GM21423 (cell line): ENCODE results near the gene WDR37.
"Not testable (repeated sequence)": the region's sequence is repeated elsewhere in the genome, so short reads cannot be mapped to it uniquely, and the experiment has no call there.

Experiments used
- ATAC-seq: cut with Tn5 transposase; IDR thresholded peaks from one replicate; pipeline ENCODE4 v1.9.1; 2021; ENCODE audit warnings: mild to moderate bottlenecking, moderate library complexity; ENCODE audit not compliant: unreplicated experiment

The WDR37 gene, protein sequence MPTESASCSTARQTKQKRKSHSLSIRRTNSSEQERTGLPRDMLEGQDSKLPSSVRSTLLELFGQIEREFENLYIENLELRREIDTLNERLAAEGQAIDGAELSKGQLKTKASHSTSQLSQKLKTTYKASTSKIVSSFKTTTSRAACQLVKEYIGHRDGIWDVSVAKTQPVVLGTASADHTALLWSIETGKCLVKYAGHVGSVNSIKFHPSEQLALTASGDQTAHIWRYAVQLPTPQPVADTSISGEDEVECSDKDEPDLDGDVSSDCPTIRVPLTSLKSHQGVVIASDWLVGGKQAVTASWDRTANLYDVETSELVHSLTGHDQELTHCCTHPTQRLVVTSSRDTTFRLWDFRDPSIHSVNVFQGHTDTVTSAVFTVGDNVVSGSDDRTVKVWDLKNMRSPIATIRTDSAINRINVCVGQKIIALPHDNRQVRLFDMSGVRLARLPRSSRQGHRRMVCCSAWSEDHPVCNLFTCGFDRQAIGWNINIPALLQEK

GRCh38 chr10:1056326-1057105, at the start of gene WDR37:
Gene WDR37, plus strand, starts transcription at chr10:1056385. Its CDS starts 15,771 bp downstream, at chr10:1072156.
- ATAC-seq: peak; percentile 91

DNA sequence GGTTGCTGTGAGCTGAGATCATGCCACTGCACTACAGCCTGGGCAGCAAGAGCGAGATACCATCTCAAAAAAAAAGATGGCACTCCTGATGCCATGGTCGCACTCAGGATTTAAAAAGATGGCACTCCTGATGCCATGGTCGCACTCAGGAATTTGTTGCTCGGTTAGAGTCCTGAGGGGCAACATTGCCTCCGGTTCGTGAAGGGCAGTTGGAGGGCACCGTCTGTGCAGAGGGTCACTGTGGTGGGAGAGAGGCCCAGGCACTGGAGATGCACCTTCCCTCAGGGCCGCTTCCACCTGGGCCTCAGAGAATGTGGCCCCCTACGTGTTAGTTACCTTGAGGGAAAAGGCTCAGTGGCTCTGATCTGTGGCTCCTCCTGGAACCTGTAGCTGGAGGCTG, 49.6 kb upstream of the WDR37 start:
- ATAC-seq: no peak

- no peak for ATAC-seq
These were observed 48.6 kb upstream of the WDR37 start for GRCh38 chr10:1007583-1007982.

DNA sequence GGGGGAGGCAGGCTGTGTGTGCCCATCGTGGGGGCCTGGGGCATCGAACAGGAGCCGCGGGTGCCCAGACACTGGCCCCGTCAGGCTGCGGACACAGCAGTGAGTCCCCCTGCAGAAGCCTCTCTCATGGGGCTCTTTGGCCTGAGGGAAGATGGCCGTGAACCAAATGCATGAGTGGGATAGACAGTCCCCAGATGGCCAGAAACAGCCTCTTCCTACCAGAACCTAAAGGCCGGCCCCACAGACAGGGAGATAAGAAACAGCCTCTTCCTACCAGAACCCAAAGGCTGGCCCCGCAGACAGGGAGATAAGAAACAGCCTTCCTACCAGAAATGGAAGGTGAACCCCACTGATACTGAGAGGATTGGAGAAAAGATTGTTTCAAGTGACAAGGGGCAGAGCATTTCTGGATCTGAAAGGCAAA, 47.1 kb upstream of the WDR37 start:
- ATAC-seq: no peak

GRCh38 chr10:1009947-1010346, 46.2 kb upstream of the WDR37 start:
- not testable (repeated sequence) for ATAC-seq

DNA sequence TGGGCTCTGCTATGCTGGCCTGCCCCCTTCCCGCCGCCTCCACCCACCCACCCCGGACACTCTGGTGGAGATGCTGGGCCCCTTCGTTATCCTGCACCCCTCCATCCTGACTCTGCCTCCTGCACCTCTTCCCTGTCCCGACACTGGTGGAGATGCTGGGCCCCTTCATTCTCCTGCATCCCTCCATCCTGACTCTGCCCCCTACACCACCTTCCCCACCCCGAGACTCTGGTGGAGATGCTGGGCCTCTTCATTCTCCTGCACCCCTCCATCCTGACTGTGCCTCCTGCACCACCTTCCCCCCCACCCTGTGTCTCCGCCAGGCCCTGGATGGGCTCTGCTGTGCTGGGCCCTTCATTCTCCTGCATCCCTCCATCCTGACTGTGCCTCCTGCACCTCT, 45.5 kb upstream of the WDR37 start:
- ATAC-seq: no peak

DNA sequence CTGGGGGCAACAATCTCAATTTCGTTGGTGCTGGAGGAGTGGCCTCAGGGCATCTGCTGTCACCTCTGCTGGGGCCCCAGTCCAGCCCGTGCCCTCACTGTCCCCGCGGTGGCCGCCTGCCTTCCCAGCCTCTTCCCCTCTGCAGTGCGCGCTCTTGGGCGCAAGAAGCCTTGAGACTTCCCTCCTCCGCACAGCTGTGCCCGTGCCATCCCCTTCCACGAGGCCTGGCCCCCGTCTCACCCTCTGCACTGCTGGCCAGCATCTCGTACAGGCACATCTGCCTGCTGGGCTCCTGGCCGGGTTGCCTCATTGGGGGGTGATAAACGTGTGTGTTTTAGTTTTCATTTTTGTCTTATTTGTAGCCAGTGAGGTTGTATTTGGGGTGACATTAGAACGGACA, 44.5 kb upstream of the WDR37 start:
- no peak for ATAC-seq

DNA sequence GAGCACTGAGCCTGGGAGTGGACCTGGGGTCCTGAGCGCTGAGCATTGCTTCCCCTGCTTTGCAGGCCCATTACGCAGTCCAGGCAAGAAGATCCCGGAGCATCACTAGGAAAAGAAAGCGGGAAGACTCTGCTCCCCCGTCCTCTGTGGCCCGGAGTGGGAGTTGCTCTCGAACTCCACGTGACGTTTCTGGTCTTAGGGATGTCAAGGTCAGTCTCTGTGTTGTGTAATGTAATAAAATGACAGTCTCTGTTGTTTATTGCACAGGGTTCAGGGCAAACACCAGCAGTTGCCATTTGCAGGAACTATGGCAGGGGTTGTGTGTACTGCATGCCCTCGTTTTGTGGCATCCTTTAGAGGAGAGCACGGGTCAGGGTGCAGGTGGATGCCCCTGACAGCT, 40.5 kb upstream of the WDR37 start:
- no peak for ATAC-seq

DNA sequence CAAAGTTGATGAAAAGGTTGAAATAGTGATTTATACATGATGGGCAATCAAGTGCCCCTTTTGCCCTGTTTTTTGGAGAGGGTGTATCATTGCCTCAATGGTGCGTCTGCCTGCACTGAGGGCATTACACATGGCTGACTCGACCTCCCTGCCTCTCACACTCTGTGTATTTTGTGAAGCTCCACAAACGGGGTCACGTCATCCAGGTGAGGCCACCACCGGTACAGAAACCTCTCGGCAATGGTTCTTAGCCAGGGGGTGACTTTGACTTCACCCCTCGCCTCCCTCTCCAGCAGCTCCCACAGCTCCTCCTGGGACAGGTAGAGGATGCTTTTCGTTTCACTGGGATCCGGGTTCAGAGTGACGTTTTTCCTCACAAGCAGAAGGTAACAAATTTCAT, 36.8 kb upstream of the WDR37 start:
- ATAC-seq: no peak

- ATAC-seq: no peak
These were observed 35.7 kb upstream of the WDR37 start for GRCh38 chr10:1020460-1020859.

DNA sequence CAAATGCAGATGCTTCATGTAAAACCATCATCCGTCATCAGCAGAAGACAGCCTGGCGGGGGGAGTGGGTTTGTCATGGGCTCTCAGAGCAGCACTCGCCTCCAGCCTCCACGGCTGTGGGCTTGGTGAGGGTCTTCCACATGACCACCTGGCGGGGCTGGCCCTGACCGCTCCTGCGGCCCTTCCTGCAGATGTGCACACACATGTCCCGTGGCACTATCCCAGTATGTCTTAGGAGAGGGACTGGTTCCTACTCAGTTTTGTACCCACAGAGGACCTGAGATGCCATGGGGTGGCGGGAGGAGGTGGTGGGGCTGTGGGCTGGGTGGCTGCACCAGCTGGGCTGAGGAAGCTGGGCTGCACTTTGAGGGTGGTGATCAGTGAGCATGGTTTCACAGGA, 35.2 kb upstream of the WDR37 start:
- no peak for ATAC-seq

DNA sequence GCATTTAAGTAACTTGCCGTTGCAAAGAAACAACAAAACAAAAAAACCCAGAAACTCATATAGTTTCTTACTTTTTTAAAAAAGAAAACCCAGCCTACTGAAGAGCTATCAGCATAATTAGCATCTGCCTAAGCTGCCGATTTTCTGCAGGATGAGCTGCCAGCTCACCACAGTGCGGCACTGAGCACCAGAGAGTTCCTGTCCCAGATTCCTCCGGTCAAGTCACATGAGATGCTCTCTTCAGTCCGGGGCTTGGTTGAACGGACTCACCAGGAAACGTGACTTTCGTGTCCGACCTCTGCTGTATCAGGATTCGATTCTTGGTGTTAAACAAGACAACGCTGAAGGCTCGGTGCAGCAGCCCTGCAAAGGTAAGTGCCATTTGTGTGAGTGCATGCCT, 33.8 kb upstream of the WDR37 start:
- no peak for ATAC-seq

DNA sequence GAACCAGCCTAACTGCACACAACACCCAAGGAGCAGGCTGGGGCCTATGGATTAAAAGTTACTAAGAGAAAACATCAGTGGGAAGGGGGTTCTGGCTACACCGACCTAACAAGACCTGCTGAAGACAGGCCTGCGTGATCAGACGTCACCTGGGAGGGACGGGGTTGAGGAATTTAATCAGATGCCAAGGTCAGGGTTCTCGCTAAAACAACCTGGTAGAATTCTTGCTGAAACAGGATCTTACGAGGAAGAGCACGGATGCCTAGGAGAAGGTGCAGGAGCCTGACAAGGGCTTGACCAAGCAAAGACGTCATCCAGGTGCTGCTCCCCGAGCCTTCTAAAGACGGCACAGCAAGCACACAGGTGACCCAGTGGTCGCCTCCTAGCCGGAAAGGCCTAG, 32.1 kb upstream of the WDR37 start:
- no peak for ATAC-seq

DNA sequence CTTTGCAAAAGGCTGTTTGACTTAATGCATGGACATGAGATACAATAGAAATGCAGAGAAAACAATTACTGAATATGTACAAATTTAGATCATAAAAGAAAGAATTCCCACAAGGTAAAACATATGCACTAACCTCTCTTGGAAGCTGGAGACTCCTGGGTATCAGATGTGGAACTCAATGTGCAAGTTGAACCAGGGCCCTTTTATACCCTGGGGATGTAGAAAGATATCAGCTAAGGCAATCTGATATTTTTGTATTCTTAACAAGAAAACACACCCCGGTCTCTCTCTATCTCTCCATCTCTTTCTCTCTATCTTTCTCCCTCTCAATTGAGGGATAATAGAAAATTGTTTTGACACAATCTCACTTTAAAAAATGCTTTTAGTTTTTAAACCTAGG, 30.5 kb upstream of the WDR37 start, which contains the start of gene IDI2:
Gene IDI2, minus strand, starts transcription at position 177 of the 400 bp plus-strand sequence. CDS start 1,136 bp downstream, outside the sequence.
- no peak for ATAC-seq

GRCh38 chr10:1026578-1026977, 29.6 kb upstream of the WDR37 start:
- no peak for ATAC-seq

DNA sequence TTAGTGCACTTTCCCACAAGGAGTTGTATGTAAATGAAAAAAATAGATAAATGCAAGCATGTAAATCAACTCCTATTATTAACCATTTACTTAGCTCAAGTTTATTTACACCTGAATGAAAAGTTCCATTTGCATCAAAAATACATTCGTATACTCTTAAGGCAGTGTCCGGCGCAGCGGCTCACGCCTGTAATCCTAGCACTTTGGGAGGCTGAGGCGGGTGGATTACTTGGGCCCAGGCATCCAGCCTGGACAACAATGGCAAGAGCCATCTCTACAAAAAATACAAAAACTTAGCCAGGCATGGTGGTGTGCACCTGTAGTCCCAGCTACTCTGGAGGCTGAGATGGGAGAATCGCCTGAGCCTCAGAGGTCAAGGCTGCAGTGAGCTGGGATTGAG, 26.3 kb upstream of the WDR37 start:
- ATAC-seq: no peak

DNA sequence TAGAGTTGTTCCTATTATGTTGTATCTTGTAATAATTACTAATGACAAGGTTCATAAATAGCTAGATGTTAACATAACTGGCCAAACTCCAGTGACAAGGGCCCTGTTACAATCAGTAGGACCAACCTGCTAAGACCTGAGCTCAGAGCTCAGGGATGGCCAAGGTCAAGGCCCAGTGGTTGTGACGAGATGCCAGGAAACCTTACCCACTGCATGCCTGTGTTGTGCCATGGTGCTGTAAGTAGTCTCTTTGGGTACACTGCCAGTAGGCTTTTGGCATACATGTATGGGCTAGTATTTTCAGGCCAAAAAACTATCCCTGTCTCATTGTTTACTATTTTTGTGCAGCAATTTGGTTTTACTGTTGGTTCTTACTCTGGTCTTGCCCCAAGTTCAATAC, 22.6 kb upstream of the WDR37 start:
- ATAC-seq: no peak

DNA sequence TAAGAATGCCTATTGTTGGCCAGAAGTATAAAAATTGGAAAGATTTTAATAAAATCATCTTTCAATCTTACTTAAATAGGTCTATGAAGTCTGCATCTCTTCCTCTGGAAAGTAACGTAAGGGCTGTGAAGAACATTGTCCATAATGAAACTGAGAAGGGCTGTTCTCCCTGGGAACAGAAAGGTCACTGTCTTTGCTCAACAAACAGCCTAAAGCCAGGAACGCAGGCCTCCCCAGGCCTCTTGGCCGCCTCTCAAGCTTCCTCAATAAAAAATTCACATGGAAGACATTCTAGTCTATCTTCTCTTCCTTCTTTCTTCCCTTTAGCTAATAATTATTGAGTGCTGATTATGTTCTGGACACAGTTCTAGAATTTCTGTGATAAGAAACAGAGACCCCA, 21.4 kb upstream of the WDR37 start:
- no peak for ATAC-seq

DNA sequence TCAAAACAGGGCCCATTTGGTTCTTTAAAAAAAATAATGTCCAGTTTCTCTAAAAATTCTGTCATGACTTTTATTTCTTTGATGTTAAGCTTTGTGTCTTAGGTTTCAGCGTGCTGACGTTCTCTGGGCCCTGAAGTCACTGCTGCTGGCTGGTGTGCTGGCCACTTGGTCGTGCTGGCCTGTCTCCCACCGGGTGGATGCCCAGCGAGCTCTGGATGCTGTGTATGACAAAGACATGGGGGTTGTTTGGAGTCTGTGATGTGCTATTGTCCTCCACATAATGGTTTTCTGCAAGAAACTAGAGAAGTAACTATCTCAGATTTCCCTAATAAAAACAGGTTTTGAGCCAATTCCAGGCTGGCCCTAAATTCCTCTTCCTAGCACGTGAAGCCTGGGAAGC, 21.0 kb upstream of the WDR37 start:
- no peak for ATAC-seq

- peak; percentile 82 for ATAC-seq
These were observed 19.8 kb upstream of the WDR37 start for GRCh38 chr10:1036341-1036791.

DNA sequence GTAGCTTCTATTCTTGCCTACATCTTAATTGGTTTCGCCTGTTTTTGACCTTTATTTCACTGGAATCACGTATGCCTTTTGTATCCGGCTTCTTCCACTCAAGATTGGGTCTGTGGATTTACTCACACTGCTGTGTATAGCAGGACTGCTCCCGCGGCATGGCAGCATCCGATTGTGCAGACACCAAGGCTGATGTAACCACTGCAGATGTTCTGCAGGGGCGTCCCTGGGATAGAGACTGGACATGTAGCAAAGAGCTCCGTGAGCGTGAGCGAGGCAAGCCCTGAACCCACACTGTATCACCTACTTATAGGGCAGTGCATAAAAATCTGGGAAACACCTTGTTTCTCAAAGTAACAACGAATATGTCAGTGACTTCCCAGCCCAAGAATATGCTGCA, 19.1 kb upstream of the WDR37 start:
- ATAC-seq: no peak

DNA sequence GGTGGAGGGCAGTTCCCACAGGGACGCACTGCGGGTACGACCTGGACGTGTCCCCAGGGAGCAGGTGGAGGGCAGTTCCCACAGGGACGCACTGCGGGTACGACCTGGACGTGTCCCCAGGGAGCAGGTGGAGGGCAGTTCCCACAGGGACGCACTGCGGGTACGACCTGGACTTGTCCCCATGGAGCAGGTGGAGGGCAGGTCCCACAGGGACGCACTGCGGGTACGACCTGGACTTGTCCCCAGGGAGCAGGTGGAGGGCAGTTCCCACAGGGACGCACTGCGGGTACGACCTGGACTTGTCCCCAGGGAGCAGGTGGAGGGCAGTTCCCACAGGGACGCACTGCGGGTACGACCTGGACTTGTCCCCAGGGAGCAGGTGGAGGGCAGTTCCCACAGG, 17.4 kb upstream of the WDR37 start:
- not testable (repeated sequence) for ATAC-seq
